PC-3 (cell line): ENCODE results near the gene BCAR3. TPM values are rescaled to one million over a fixed set of nuclear protein-coding genes. Genes with fewer than 3 reads are reported as not detected.

Experiments used
- ATAC-seq: fragments of 200-7000 bp; cut with Tn5 transposase; 2 replicates; pipeline ENCODE4 v1.9.1; 2020; ENCODE audit warnings: mild to moderate bottlenecking, moderate library complexity
- BruUV-seq: library from RNA; stranded (reverse); fragments of 400-500 nt; replicated peaks from 2 replicates; lab custom pipeline; 2021; lab: Mats Ljungman, UMichigan
- CTCF ChIA-PET: fragments of 300-600 bp; sonication (Branson Sonifier 250); formaldehyde crosslinking; loops from one replicate; lab custom pipeline; 2022; ENCODE audit warnings: antibody characterized with exemption; lab: Charles Lee
- POLR2A ChIA-PET: fragments of 300-600 bp; sonication (Branson Sonifier 250); formaldehyde crosslinking; loops from one replicate; lab custom pipeline; 2022; ENCODE audit warnings: antibody characterized with exemption; ENCODE audit not compliant: unreplicated experiment; lab: Charles Lee
- DNase-seq: peaks from one replicate; pipeline ENCODE4 v3.0.0-alpha.2; 2015
- H2AFZ ChIP-seq: fragments of 300-600 bp; sonication (generic); 2 replicates; pipeline ENCODE4 v1.6.0; 2016; ENCODE audit warnings: antibody characterized with exemption, low read length
- H3F3A ChIP-seq: fragments of 300-600 bp; sonication (generic); one replicate; pipeline ENCODE4 v1.6.0; 2017; ENCODE audit warnings: antibody characterized with exemption, low read length, control low read depth, mild to moderate bottlenecking; ENCODE audit not compliant: unreplicated experiment
- H3K27ac ChIP-seq: fragments of 300-600 bp; sonication (generic); 2 replicates; pipeline ENCODE4 v1.5.1; 2016; ENCODE audit warnings: mild to moderate bottlenecking, low read length
- H3K27me3 ChIP-seq: fragments of 300-600 bp; sonication (generic); 2 replicates; pipeline ENCODE4 v1.6.1; 2016; ENCODE audit warnings: low read length, mixed read lengths
- H3K36me3 ChIP-seq: fragments of 300-600 bp; sonication (generic); 2 replicates; pipeline ENCODE4 v1.6.1; 2016; ENCODE audit warnings: low read depth, mixed run types, low read length, mixed read lengths
- H3K4me1 ChIP-seq: fragments of 300-600 bp; sonication (generic); 2 replicates; pipeline ENCODE4 v1.5.1; 2016; ENCODE audit warnings: low read length; ENCODE audit not compliant: insufficient read depth
- H3K4me2 ChIP-seq: fragments of 300-600 bp; sonication (generic); 2 replicates; pipeline ENCODE4 v1.6.0; 2016; ENCODE audit warnings: low read length
- H3K4me3 ChIP-seq: fragments of 300-600 bp; sonication (generic); 2 replicates; pipeline ENCODE4 v1.5.1; 2016; ENCODE audit warnings: mild to moderate bottlenecking, low read length, mixed read lengths
- H3K79me2 ChIP-seq: fragments of 300-600 bp; sonication (generic); 2 replicates; pipeline ENCODE4 v1.6.1; 2017; ENCODE audit warnings: low read length, mixed read lengths
- H3K9ac ChIP-seq: fragments of 300-600 bp; sonication (generic); 2 replicates; pipeline ENCODE4 v1.6.0; 2016; ENCODE audit warnings: mild to moderate bottlenecking, low read length
- H3K9me2 ChIP-seq: fragments of 300-600 bp; sonication (generic); replicated peaks from 2 replicates; pipeline ENCODE4 v1.6.1; 2016; ENCODE audit warnings: mixed run types, low read length, mixed read lengths
- H3K9me3 ChIP-seq: fragments of 300-600 bp; sonication (generic); 2 replicates; pipeline ENCODE4 v1.6.1; 2016; ENCODE audit warnings: low read length, mixed read lengths
- H4K20me1 ChIP-seq: fragments of 300-600 bp; sonication (generic); 2 replicates; pipeline ENCODE4 v1.6.1; 2016; ENCODE audit warnings: low read length, mixed read lengths
- CTCF ChIP-seq: fragments of 300-600 bp; sonication (generic); conservative IDR thresholded peaks from 2 replicates; pipeline ENCODE4 v1.5.1; 2017; ENCODE audit warnings: antibody characterized with exemption, low read depth, mild to moderate bottlenecking, low read length
- EZH2 ChIP-seq: fragments of 300-600 bp; sonication (generic); IDR thresholded peaks from one replicate; pipeline ENCODE4 v1.6.1; 2017; ENCODE audit warnings: antibody characterized with exemption, mild to moderate bottlenecking, low read length; ENCODE audit not compliant: unreplicated experiment
- EZH2phosphoT487 ChIP-seq: fragments of 300-600 bp; sonication (generic); IDR thresholded peaks from 2 replicates; pipeline ENCODE4 v1.6.1; 2018; ENCODE audit warnings: mild to moderate bottlenecking, antibody characterized with exemption, low read length, borderline replicate concordance
- intact Hi-C: fragments of 100-400 bp; cut with micrococcal nuclease; formaldehyde crosslinking; loops from 2 replicates; pipeline ENCODE4 v1.9.0; 2023
- total RNA-seq: library from RNA; depleted of rRNA; stranded (reverse); fragments of >200 nt; gene quantifications from 2 replicates; pipeline ENCODE4 v1.2.3, GENCODE V29; 2014

BCAR3 gene
- total RNA-seq, 1 experiment from 2014 or later, result 171 TPM

DNA sequence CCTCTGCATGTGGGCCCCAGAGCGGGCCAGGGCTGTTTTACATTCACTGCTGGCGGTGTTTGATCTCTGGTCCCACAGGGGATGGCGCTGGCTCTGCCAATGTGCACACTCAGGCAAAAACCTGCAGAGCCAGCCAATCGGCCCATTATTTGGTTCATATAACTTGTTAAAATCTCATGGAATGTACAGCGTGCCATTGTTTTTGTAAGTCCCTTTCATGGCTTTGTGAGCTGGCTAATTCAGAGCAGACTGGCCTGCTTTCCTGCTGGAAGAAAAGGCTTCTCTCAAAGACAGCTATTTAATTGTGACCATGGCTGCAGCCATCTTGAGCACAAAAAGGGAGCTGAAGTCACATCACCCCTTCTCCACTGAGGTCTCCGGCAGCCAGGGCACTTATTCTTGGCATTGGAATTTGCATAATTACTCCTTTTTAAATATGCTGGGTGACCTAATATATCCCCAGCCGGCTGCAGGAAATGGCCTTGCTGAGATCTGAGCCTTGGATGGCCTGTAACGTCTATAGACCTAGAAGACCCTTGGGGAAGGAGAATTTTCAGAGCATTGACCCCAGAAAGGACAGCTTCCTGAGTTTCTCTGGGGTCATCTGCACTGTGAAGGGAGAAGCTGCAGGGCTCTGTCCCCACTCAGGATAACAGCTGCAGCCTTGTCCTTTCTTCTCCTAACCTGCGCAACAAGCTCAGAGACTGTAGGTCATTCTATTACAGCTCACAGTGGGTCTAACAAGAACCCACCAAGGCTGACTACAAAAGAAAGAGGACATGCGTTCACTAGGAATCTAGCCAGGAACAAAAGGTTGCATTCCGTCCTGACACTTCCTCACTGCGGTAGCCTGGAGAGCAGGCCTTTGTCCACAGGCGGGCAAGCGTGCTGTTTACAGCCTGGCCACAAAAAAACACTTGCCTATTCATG lies 45.8 kb downstream of the BCAR3 start:
- ATAC-seq (no peak), DNase-seq (no peak)
- BruUV-seq, result no TSS peak
- ChIA-PET POLR2A (no interaction called here), CTCF (no interaction called here)
- Histone ChIP-seq H3K4me1 (peaks cover 20% of the 10 kb centered on the region), H3K4me3 (no peak overlapping the region), H3K4me2 (no peak overlapping the region), H3K36me3 (peaks cover 82% of the 10 kb centered on the region), H3K79me2 (peaks cover 99% of the 10 kb centered on the region), H3K9ac (no peak overlapping the region), H3K27ac (no peak overlapping the region), H4K20me1 (0 out of 2 replicates have a peak, but pooled peaks cover 17% of the 10 kb centered on the region), H2AFZ (no peak overlapping the region), H3K9me2 (no peaks in the 10 kb centered on the region), H3K27me3 (no peaks in the 10 kb centered on the region), H3F3A (no peaks in the 10 kb centered on the region), H3K9me3 (no peaks in the 10 kb centered on the region)
- TF ChIP-seq EZH2 (no peak), EZH2phosphoT487 (no peak), CTCF (no peak)
- intact Hi-C loops, result no loop called here

GRCh38 chr1:93633313-93633712 lies 48.3 kb downstream of the BCAR3 start:
- DNase-seq (no peak), ATAC-seq (no peak)
- Histone ChIP-seq H3K79me2 (peaks cover 100% of the 10 kb centered on the region), H3K4me3 (no peak overlapping the region), H3K36me3 (peaks cover 71% of the 10 kb centered on the region), H3K4me2 (no peak overlapping the region), H3K27me3 (no peaks in the 10 kb centered on the region), H3K9me3 (no peaks in the 10 kb centered on the region), H4K20me1 (peaks cover 19% of the 10 kb centered on the region), H3K4me1 (peaks cover 41% of the 10 kb centered on the region), H3F3A (peaks cover 5% of the 10 kb centered on the region), H3K9me2 (no peaks in the 10 kb centered on the region), H3K27ac (no peak overlapping the region), H2AFZ (no peak overlapping the region), H3K9ac (no peak overlapping the region)
- TF ChIP-seq EZH2, result no peak
- no TSS peak for BruUV-seq
- CTCF ChIA-PET, result no interaction called here
- intact Hi-C loops, result no loop called here
- POLR2A ChIA-PET, result no interaction called here

- Histone ChIP-seq H3K27ac (peak overlapping the region; percentile 72), H3K4me3 (no peak overlapping the region), H3K4me1 (peaks cover 53% of the 10 kb centered on the region), H3F3A (peaks cover 12% of the 10 kb centered on the region), H2AFZ (no peak overlapping the region), H3K4me2 (no peak overlapping the region), H3K9me3 (no peaks in the 10 kb centered on the region), H3K9me2 (no peaks in the 10 kb centered on the region), H3K9ac (no peak overlapping the region), H3K27me3 (no peaks in the 10 kb centered on the region), H3K36me3 (peaks cover 68% of the 10 kb centered on the region), H3K79me2 (peaks cover 100% of the 10 kb centered on the region), H4K20me1 (peaks cover 27% of the 10 kb centered on the region)
- CTCF ChIA-PET, result no interaction called here
- BruUV-seq, result no TSS peak
- TF ChIP-seq EZH2, result no peak
- TF ChIP-seq EZH2phosphoT487, result no peak
- TF ChIP-seq CTCF, result peak; percentile 43; the same call in 1 of the 2 replicates
- intact Hi-C loops, result no loop called here
- ATAC-seq, result no peak
- POLR2A ChIA-PET, result no interaction called here
- DNase-seq, result no peak
Measured at GRCh38 chr1:93631626-93632365, 49.8 kb downstream of the BCAR3 start.
